IMR-90 (cell line): Measurements from ENCODE around the gene ARHGAP45. TPM values are rescaled to one million over a fixed set of nuclear protein-coding genes. Genes with fewer than 3 reads are reported as not detected.

Experiments used
- ATAC-seq: fragments of 200-7000 bp; cut with Tn5 transposase; 2 replicates; pipeline ENCODE4 v1.9.1; 2020; ENCODE audit warnings: low read depth, mild to moderate bottlenecking, moderate library complexity
- BruUV-seq: library from RNA; stranded (reverse); fragments of 400-500 nt; replicated peaks from 2 replicates; lab custom pipeline; 2021; lab: Mats Ljungman, UMichigan
- CTCF ChIA-PET: fragments of 300-600 bp; formaldehyde crosslinking; extraction: SDS; loops from one replicate; lab custom pipeline; 2021; ENCODE audit warnings: antibody characterized with exemption; lab: Yijun Ruan, JAX
- POLR2A ChIA-PET: fragments of 300-600 bp; sonication (Branson Sonifier 250); formaldehyde crosslinking; loops from one replicate; lab custom pipeline; 2022; ENCODE audit warnings: antibody characterized with exemption; ENCODE audit not compliant: unreplicated experiment; lab: Charles Lee
- DNase-seq: peaks from one replicate; pipeline ENCODE4 v3.0.0; 2013
- H2AFZ ChIP-seq: replicated peaks from 2 replicates; pipeline ENCODE3; 2013; ENCODE audit warnings: low read length, mild to moderate bottlenecking; ENCODE audit not compliant: poor library complexity
- H2AK5ac ChIP-seq: 2 replicates; pipeline ENCODE4 v1.6.1; 2013; ENCODE audit warnings: low read depth, low read length, inconsistent platforms
- H2AK9ac ChIP-seq: replicated peaks from 2 replicates; pipeline ENCODE3; 2013; ENCODE audit warnings: mild to moderate bottlenecking, low read depth, low read length, moderate library complexity; ENCODE audit not compliant: poor library complexity
- H2BK120ac ChIP-seq: 2 replicates; pipeline ENCODE4 v1.6.1; 2013; ENCODE audit warnings: low read depth, low read length, inconsistent platforms
- H2BK15ac ChIP-seq: 3 replicates; pipeline ENCODE4 v1.6.1; 2013; ENCODE audit warnings: low read depth, low read length, inconsistent platforms
- H2BK20ac ChIP-seq: 2 replicates; pipeline ENCODE4 v1.6.1; 2013; ENCODE audit warnings: low read depth, mild to moderate bottlenecking, inconsistent platforms, low read length, moderate library complexity
- H2BK5ac ChIP-seq: 2 replicates; pipeline ENCODE4 v1.6.1; 2013; ENCODE audit warnings: mild to moderate bottlenecking, low read depth, low read length, inconsistent platforms; ENCODE audit not compliant: poor library complexity, severe bottlenecking
- H3K14ac ChIP-seq: replicated peaks from 2 replicates; pipeline ENCODE4 v1.6.1; 2013; ENCODE audit warnings: low read depth, low read length, inconsistent platforms
- H3K18ac ChIP-seq: 2 replicates; pipeline ENCODE4 v1.6.1; 2013; ENCODE audit warnings: low read depth, low read length, control low read depth
- H3K23ac ChIP-seq: 2 replicates; pipeline ENCODE4 v1.6.1; 2013; ENCODE audit warnings: low read depth, low read length, inconsistent platforms
- H3K27ac ChIP-seq: 2 replicates; pipeline ENCODE4 v1.5.1; 2013; ENCODE audit warnings: mild to moderate bottlenecking, control low read depth, low read length; ENCODE audit not compliant: insufficient read depth
- H3K27me3 ChIP-seq: 2 replicates; pipeline ENCODE4 v1.6.1; 2013; ENCODE audit warnings: low read length; ENCODE audit not compliant: control insufficient read depth, insufficient read depth
- H3K36me3 ChIP-seq: 2 replicates; pipeline ENCODE4 v1.6.1; 2013; ENCODE audit warnings: low read length, mixed read lengths; ENCODE audit not compliant: control insufficient read depth, insufficient read depth
- H3K4ac ChIP-seq: 2 replicates; pipeline ENCODE4 v1.6.1; 2013; ENCODE audit warnings: low read depth, low read length, inconsistent platforms
- H3K4me1 ChIP-seq: 2 replicates; pipeline ENCODE4 v1.6.1; 2013; ENCODE audit warnings: low read length, mixed read lengths; ENCODE audit not compliant: control insufficient read depth, insufficient read depth
- H3K4me2 ChIP-seq: 2 replicates; pipeline ENCODE4 v1.6.1; 2013; ENCODE audit warnings: low read depth, mild to moderate bottlenecking, control low read depth, low read length, moderate library complexity
- H3K4me3 ChIP-seq: 2 replicates; pipeline ENCODE4 v1.5.1; 2013; ENCODE audit warnings: low read depth, mild to moderate bottlenecking, control low read depth, low read length, moderate library complexity; ENCODE audit not compliant: insufficient read depth
- H3K56ac ChIP-seq: 2 replicates; pipeline ENCODE4 v1.6.1; 2013; ENCODE audit warnings: low read length, inconsistent platforms; ENCODE audit not compliant: insufficient read depth; ENCODE audit errors: extremely low read depth
- H3K79me1 ChIP-seq, 2 experiments: 2 replicates each; pipeline ENCODE4 v1.6.1; 2013; ENCODE audit warnings: low read length in 2 of 2, inconsistent platforms in 1 of 2, low read depth in 1 of 2
- H3K9ac ChIP-seq: 2 replicates; pipeline ENCODE4 v1.6.1; 2013; ENCODE audit warnings: low read depth, low read length, control low read depth
- H3K9me1 ChIP-seq: 2 replicates; pipeline ENCODE4 v1.6.1; 2013; ENCODE audit warnings: low read length, inconsistent platforms; ENCODE audit not compliant: insufficient read depth
- H3K9me3 ChIP-seq: 2 replicates; pipeline ENCODE4 v1.6.1; 2013; ENCODE audit warnings: low read length; ENCODE audit not compliant: control insufficient read depth, insufficient read depth
- H4K20me1 ChIP-seq: 2 replicates; pipeline ENCODE4 v1.6.1; 2013; ENCODE audit warnings: low read length, inconsistent platforms; ENCODE audit not compliant: insufficient read depth
- H4K5ac ChIP-seq: 2 replicates; pipeline ENCODE4 v1.6.1; 2013; ENCODE audit warnings: mild to moderate bottlenecking, low read depth, low read length, control low read depth
- H4K8ac ChIP-seq, 2 experiments: 2 replicates each; pipeline ENCODE4 v1.6.1; 2013; ENCODE audit warnings: low read depth in 2 of 2, low read length in 2 of 2, control low read depth in 1 of 2, inconsistent platforms in 1 of 2
- H4K91ac ChIP-seq: 2 replicates; pipeline ENCODE4 v1.6.1; 2013; ENCODE audit warnings: low read depth, low read length, inconsistent platforms; ENCODE audit not compliant: insufficient read depth
- BHLHE40 ChIP-seq: fragments of 150-350 bp; IDR thresholded peaks from 2 replicates; pipeline ENCODE4 v1.6.1; 2016; ENCODE audit warnings: mild to moderate bottlenecking, low read depth, low read length
- CEBPB ChIP-seq: IDR thresholded peaks from 2 replicates; pipeline ENCODE4 v1.6.1; 2012; ENCODE audit warnings: low read depth, low read length, improper control_type of control experiment
- MAFK ChIP-seq: IDR thresholded peaks from 2 replicates; pipeline ENCODE4 v1.6.1; 2012; ENCODE audit warnings: low read depth, low read length, improper control_type of control experiment
- MAZ ChIP-seq: IDR thresholded peaks from 2 replicates; pipeline ENCODE4 v1.6.1; 2012; ENCODE audit warnings: low read depth, mild to moderate bottlenecking, low read length, improper control_type of control experiment, moderate library complexity, borderline replicate concordance
- MXI1 ChIP-seq: IDR thresholded peaks from 2 replicates; pipeline ENCODE4 v1.6.1; 2012; ENCODE audit warnings: low read depth, mild to moderate bottlenecking, low read length, moderate library complexity, borderline replicate concordance
- NFE2L2 ChIP-seq: fragments of 150-350 bp; IDR thresholded peaks from 2 replicates; pipeline ENCODE4 v1.6.1; 2016; ENCODE audit warnings: low read depth, mild to moderate bottlenecking, low read length
- POLR2A ChIP-seq: IDR thresholded peaks from 2 replicates; pipeline ENCODE4 v1.6.1; 2012; ENCODE audit warnings: mild to moderate bottlenecking, low read depth, low read length
- RAD21 ChIP-seq: IDR thresholded peaks from 2 replicates; pipeline ENCODE4 v1.6.1; 2012; ENCODE audit warnings: low read length, improper control_type of control experiment
- RCOR1 ChIP-seq: IDR thresholded peaks from 2 replicates; pipeline ENCODE4 v1.6.1; 2012; ENCODE audit warnings: mild to moderate bottlenecking, low read length, improper control_type of control experiment; ENCODE audit not compliant: insufficient replicate concordance
- RFX5 ChIP-seq: IDR thresholded peaks from 2 replicates; pipeline ENCODE4 v1.8.0; 2012; ENCODE audit warnings: low read depth, mild to moderate bottlenecking, low read length, moderate library complexity
- SMC3 ChIP-seq: fragments of 150-350 bp; IDR thresholded peaks from 2 replicates; pipeline ENCODE4 v1.6.1; 2016; ENCODE audit warnings: low read depth, mild to moderate bottlenecking, antibody characterized with exemption, low read length, moderate library complexity
- WGBS, 2 experiments: methylation state at CpG; one replicate each; pipeline versions ENCODE4 v1.1.5 to v1.1.7; 2013; ENCODE audit warnings: missing lambda C conversion rate in 2 of 2; ENCODE audit not compliant: insufficient read length in 1 of 2; ENCODE audit errors: extremely low coverage in 2 of 2; 5-methylcytosine and 5-hydroxymethylcytosine counted together
- dilution Hi-C: fragments of 300-500 bp; cut with HindIII; formaldehyde crosslinking; loops from one replicate; pipeline ENCODE4 v1.14.3; 2018; ENCODE audit warnings: low sequenced_read_pairs; ENCODE audit not compliant: unreplicated experiment
- in situ Hi-C: fragments of 300-500 bp; cut with MboI; formaldehyde crosslinking; loops from 3 replicates; pipeline ENCODE4 v1.14.3; 2019; ENCODE audit warnings: low sequenced_read_pairs, inconsistent platforms, mixed read lengths
- intact Hi-C: fragments of 100-400 bp; cut with micrococcal nuclease; formaldehyde crosslinking; loops from 2 replicates; pipeline ENCODE4 v1.10.0; 2022
- polyA plus RNA-seq, 3 experiments: library from polyadenylated mRNA; depleted of rRNA; stranded (reverse); fragments of >200 nt; gene quantifications; 2 replicates each; pipeline ENCODE4 v1.2.3, GENCODE V29; 2012; ENCODE audit warnings: low replicate concordance in 1 of 3
- total RNA-seq: library from RNA; depleted of rRNA; stranded (reverse); fragments of >200 nt; gene quantifications from 2 replicates; pipeline ENCODE4 v1.2.3, GENCODE V29; 2012
- TF ChIP-seq, protein P1 (sequence below): conservative IDR thresholded peaks from 2 replicates; pipeline ENCODE4 v1.5.1; 2012; ENCODE audit warnings: mild to moderate bottlenecking, low read depth, low read length, improper control_type of control experiment
- TF ChIP-seq, protein P2 (sequence below): fragments of 150-350 bp; IDR thresholded peaks from 2 replicates; pipeline ENCODE4 v1.6.1; 2017; ENCODE audit warnings: mild to moderate bottlenecking, antibody characterized with exemption, low read length, low read depth
- TF ChIP-seq, protein P3 (sequence below): fragments of 150-350 bp; IDR thresholded peaks from 2 replicates; pipeline ENCODE4 v1.6.1; 2016; ENCODE audit warnings: low read depth, mild to moderate bottlenecking, low read length, moderate library complexity, borderline replicate concordance

Gene ARHGAP45
- total and polyA plus RNA-seq, 2 of the 4 experiments (the other 2 are of a cell fraction): 1.3 to 1.7 TPM

DNA sequence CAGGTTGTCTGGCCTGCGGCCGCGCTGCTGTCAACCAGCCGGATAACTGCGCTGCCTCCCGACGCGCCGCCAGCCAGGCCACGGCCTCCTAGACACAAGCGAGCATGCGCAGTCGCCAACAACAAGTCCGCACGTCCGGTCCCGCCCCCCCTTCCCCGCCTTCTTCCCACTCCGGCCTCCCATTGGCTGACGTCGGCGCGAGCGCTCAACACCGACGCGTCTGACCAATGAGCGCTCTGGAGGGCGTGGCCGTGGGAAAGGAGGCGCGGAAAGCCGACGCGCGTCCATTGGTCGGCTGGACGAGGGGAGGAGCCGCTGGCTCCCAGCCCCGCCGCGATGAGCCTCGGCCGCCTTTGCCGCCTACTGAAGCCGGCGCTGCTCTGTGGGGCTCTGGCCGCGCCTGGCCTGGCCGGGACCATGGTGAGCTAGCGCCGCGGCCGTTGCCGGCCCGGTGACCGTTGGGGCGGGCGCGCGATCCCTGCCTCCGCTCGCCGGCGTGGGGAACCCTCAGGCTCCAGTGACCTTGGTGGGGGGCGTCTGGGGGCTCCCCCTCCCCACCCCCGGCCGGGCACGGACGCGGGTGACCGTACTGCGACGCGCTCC, 36.8 kb downstream of the ARHGAP45 start, which contains the start of gene GPX4:
TSS of gene GPX4 (plus strand) at position 287 of the 603 bp plus-strand sequence. CDS start at position 337, 50 bp downstream.
- Histone ChIP-seq H3K36me3 (peaks cover 33% of the 10 kb centered on the region; the same call in 1 of the 2 replicates), H3K9me1 (peaks cover 7% of the 10 kb centered on the region), H3K4me2 (peak within 1 kb of the TSS; percentile 89), H3K9ac (peak within 1 kb of the TSS; percentile 96), H4K20me1 (peaks cover 49% of the 10 kb centered on the region), H3K4me1 (peaks cover 12% of the 10 kb centered on the region), H2AK5ac (peak within 1 kb of the TSS; percentile 100), H2BK5ac (peak within 1 kb of the TSS; percentile 98), H3K27ac (peak within 1 kb of the TSS; percentile 97), H2BK120ac (peak within 1 kb of the TSS; percentile 98), H3K4me3 (peak within 1 kb of the TSS; percentile 85), H3K79me1 (peaks cover 0 to 28% of the 10 kb centered on the region in 2 experiments; a peak in 2 of 4 replicates), H3K4ac (peak within 1 kb of the TSS; percentile 98), H3K18ac (peak within 1 kb of the TSS; percentile 80), H2BK20ac (peak within 1 kb of the TSS; percentile 97), H3K27me3 (no peaks in the 10 kb centered on the region), H2AFZ (peak within 1 kb of the TSS; percentile 70), H2AK9ac (peak within 1 kb of the TSS; percentile 98), H3K23ac (peak within 1 kb of the TSS; percentile 97), H3K14ac (peak within 1 kb of the TSS; percentile 95), H3K9me3 (peaks cover 3% of the 10 kb centered on the region), H4K8ac (peak within 1 kb of the TSS; percentile 56 to 90), H2BK15ac (peak within 1 kb of the TSS; percentile 98), H4K5ac (peak within 1 kb of the TSS; percentile 76), H4K91ac (peak within 1 kb of the TSS; percentile 96), H3K56ac (peak within 1 kb of the TSS; percentile 86)
- intact Hi-C loops: loop anchor here (2.0 to 5.0 kb wide), 3 partner anchors 63 to 77 kb away; partner anchors contain the start of genes ABCA7 and CNN2
- ChIA-PET CTCF (interaction anchor here (1.5 kb wide), 1 partner anchor 10 kb away, joined by 6 read pairs; no protein-coding TSS in a partner anchor), POLR2A (interaction anchor here (0.6 to 0.7 kb wide), 2 partner anchors 77 to 165 kb away, joined by 4 to 16 read pairs; partner anchors contain the start of gene CIRBP)
- WGBS, 2 experiments: 0% methylated on average over 42 of the region's 75 CpGs; no CpG with 5 or more reads in 1 of the 2 experiments
- dilution Hi-C loops: no loop called here
- ATAC-seq: peak; percentile 70
- no TSS peak for BruUV-seq
- peak; percentile 99 for DNase-seq
- in situ Hi-C loops: no loop called here
- TF ChIP-seq BHLHE40 (no peak), RFX5 (no peak), POLR2A (peak; percentile 98), CEBPB (no peak), NFE2L2 (no peak), MAZ (peak; percentile 7; the same call in 1 of the 2 replicates), RAD21 (0 out of 2 replicates have a peak, but pooled peaks have one; percentile 7), MXI1 (peak; percentile 64; the same call in 1 of the 2 replicates), SMC3 (no peak), MAFK (no peak), RCOR1 (no peak)
- TF ChIP-seq, protein P1, sequence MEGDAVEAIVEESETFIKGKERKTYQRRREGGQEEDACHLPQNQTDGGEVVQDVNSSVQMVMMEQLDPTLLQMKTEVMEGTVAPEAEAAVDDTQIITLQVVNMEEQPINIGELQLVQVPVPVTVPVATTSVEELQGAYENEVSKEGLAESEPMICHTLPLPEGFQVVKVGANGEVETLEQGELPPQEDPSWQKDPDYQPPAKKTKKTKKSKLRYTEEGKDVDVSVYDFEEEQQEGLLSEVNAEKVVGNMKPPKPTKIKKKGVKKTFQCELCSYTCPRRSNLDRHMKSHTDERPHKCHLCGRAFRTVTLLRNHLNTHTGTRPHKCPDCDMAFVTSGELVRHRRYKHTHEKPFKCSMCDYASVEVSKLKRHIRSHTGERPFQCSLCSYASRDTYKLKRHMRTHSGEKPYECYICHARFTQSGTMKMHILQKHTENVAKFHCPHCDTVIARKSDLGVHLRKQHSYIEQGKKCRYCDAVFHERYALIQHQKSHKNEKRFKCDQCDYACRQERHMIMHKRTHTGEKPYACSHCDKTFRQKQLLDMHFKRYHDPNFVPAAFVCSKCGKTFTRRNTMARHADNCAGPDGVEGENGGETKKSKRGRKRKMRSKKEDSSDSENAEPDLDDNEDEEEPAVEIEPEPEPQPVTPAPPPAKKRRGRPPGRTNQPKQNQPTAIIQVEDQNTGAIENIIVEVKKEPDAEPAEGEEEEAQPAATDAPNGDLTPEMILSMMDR: no peak
- TF ChIP-seq, protein P2, sequence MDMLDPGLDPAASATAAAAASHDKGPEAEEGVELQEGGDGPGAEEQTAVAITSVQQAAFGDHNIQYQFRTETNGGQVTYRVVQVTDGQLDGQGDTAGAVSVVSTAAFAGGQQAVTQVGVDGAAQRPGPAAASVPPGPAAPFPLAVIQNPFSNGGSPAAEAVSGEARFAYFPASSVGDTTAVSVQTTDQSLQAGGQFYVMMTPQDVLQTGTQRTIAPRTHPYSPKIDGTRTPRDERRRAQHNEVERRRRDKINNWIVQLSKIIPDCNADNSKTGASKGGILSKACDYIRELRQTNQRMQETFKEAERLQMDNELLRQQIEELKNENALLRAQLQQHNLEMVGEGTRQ: peak; percentile 68
- TF ChIP-seq, protein P3, sequence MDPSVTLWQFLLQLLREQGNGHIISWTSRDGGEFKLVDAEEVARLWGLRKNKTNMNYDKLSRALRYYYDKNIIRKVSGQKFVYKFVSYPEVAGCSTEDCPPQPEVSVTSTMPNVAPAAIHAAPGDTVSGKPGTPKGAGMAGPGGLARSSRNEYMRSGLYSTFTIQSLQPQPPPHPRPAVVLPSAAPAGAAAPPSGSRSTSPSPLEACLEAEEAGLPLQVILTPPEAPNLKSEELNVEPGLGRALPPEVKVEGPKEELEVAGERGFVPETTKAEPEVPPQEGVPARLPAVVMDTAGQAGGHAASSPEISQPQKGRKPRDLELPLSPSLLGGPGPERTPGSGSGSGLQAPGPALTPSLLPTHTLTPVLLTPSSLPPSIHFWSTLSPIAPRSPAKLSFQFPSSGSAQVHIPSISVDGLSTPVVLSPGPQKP: no peak
